IgD-negative memory B cell (primary cell): ENCODE results near the gene CCDC87. TPM values are rescaled to one million over a fixed set of nuclear protein-coding genes. Genes with fewer than 3 reads are reported as not detected.
"Not testable (repeated sequence)": the region's sequence is repeated elsewhere in the genome, so short reads cannot be mapped to it uniquely, and the experiment has no call there.

Experiments
- H3K27ac Mint-ChIP-seq, 3 donors: one replicate each; pipeline ENCODE4 v1.8.0; 2020 to 2022; ENCODE audit warnings: mild to moderate bottlenecking in 3 of 3, mixed read lengths in 3 of 3, moderate library complexity in 1 of 3
- H3K27me3 Mint-ChIP-seq: one replicate; pipeline ENCODE4 v1.8.0; 2021; ENCODE audit warnings: mixed read lengths
- H3K36me3 Mint-ChIP-seq: one replicate; pipeline ENCODE4 v1.8.0; 2020; ENCODE audit warnings: mild to moderate bottlenecking, mixed read lengths
- H3K4me1 Mint-ChIP-seq, 3 donors: one replicate each; pipeline ENCODE4 v1.8.0; 2020 to 2022; ENCODE audit warnings: mixed read lengths in 3 of 3, mild to moderate bottlenecking in 1 of 3
- H3K4me3 Mint-ChIP-seq, 4 donors: one replicate each; pipeline ENCODE4 v1.8.0; 2020 to 2022; ENCODE audit warnings: mild to moderate bottlenecking in 4 of 4, mixed read lengths in 4 of 4, moderate library complexity in 3 of 4
- H3K9me3 Mint-ChIP-seq, 3 donors: one replicate each; pipeline ENCODE4 v1.8.0; 2020 to 2021; ENCODE audit warnings: mixed read lengths in 3 of 3, mild to moderate bottlenecking in 1 of 3
- polyA plus RNA-seq: library from polyadenylated mRNA; unstranded; fragments of 300-500 nt; fragmentation: Illumina TruSeq; gene quantifications from one replicate; pipeline ENCODE4 v1.2.3, GENCODE V29; 2021

Gene CCDC87
- not detected for polyA plus RNA-seq

- Mint-ChIP-seq H3K4me3 (peak within 1 kb of the TSS; percentile 95 to 100 (median 100)), H3K36me3 (peaks cover 2% of the 10 kb centered on the region), H3K27ac (peak within 1 kb of the TSS; percentile 91 to 100 (median 98)), H3K27me3 (no peaks in the 10 kb centered on the region), H3K9me3 (no peaks in the 10 kb centered on the region), H3K4me1 (peaks cover 16 to 26% (median 25%) of the 10 kb centered on the region in 3 donors)
These were observed at the start of gene CCDC87, which contains the start of gene CCS for GRCh38 chr11:66592457-66593302. Gene CCDC87, minus strand, starts transcription at chr11:66593063. Its CDS starts 48 bp downstream, at chr11:66593015. Gene CCS, plus strand, starts transcription at chr11:66593185. Its CDS starts 77 bp downstream, at chr11:66593262.

- Mint-ChIP-seq H3K27me3 (peaks cover 1% of the 10 kb centered on the region), H3K27ac (peak overlapping the region in 2 of 3 donors; percentile 50 to 76), H3K36me3 (peaks cover 7% of the 10 kb centered on the region), H3K9me3 (no peaks in the 10 kb centered on the region), H3K4me3 (peak overlapping the region; percentile 60 to 98 (median 82)), H3K4me1 (peaks cover 64 to 76% (median 69%) of the 10 kb centered on the region in 3 donors)
These were observed 49.0 kb upstream of the CCDC87 start for GRCh38 chr11:66641834-66642233.

GRCh38 chr11:66639814-66640340 lies 47.0 kb upstream of the CCDC87 start:
- not testable (repeated sequence) for H3K36me3 Mint-ChIP-seq, H3K27me3 Mint-ChIP-seq, H3K9me3 Mint-ChIP-seq
- H3K4me1 Mint-ChIP-seq: peaks cover 52 to 64% (median 60%) of the 10 kb centered on the region in 3 donors
- H3K4me3 Mint-ChIP-seq: peak overlapping the region; percentile 95 to 98 (median 98)
- H3K27ac Mint-ChIP-seq: peak overlapping the region; percentile 85 to 99 (median 91)

- Mint-ChIP-seq H3K27ac (peak overlapping the region; percentile 85 to 99 (median 91)), H3K4me1 (peaks cover 50 to 60% (median 60%) of the 10 kb centered on the region in 3 donors), H3K36me3 (peaks cover 7% of the 10 kb centered on the region), H3K4me3 (peak overlapping the region; percentile 95 to 98 (median 98)), H3K27me3 (peaks cover 1% of the 10 kb centered on the region), H3K9me3 (no peaks in the 10 kb centered on the region)
These were observed 46.4 kb upstream of the CCDC87 start for GRCh38 chr11:66639066-66639813.

- Mint-ChIP-seq H3K27ac (peak within 1 kb of the TSS; percentile 85 to 99 (median 91)), H3K27me3 (peaks cover 1% of the 10 kb centered on the region), H3K36me3 (peaks cover 7% of the 10 kb centered on the region), H3K9me3 (no peaks in the 10 kb centered on the region), H3K4me1 (peaks cover 50 to 57% (median 56%) of the 10 kb centered on the region in 3 donors), H3K4me3 (peak within 1 kb of the TSS; percentile 95 to 98 (median 98))
These were observed 45.6 kb upstream of the CCDC87 start, which contains the start of gene RBM4 for GRCh38 chr11:66638177-66639065. Gene RBM4, plus strand, starts transcription at chr11:66638703. Its CDS starts 1,009 bp downstream, at chr11:66639712.

- peak overlapping the region; percentile 95 to 98 (median 98) for H3K4me3 Mint-ChIP-seq
- peaks cover 1% of the 10 kb centered on the region for H3K27me3 Mint-ChIP-seq
- peaks cover 45 to 51% (median 50%) of the 10 kb centered on the region in 3 donors for H3K4me1 Mint-ChIP-seq
- H3K36me3 Mint-ChIP-seq: peaks cover 5% of the 10 kb centered on the region
- H3K9me3 Mint-ChIP-seq: no peaks in the 10 kb centered on the region
- peak overlapping the region; percentile 85 to 99 (median 91) for H3K27ac Mint-ChIP-seq
These were observed 44.8 kb upstream of the CCDC87 start for GRCh38 chr11:66637557-66638176.

- peak overlapping the region in 1 of 4 donors; percentile 98 for H3K4me3 Mint-ChIP-seq
- H3K27me3 Mint-ChIP-seq: peaks cover 1% of the 10 kb centered on the region
- H3K36me3 Mint-ChIP-seq: peaks cover 9% of the 10 kb centered on the region
- no peaks in the 10 kb centered on the region for H3K9me3 Mint-ChIP-seq
- H3K27ac Mint-ChIP-seq: peak overlapping the region; percentile 54 to 84 (median 83)
- H3K4me1 Mint-ChIP-seq: peaks cover 39 to 48% (median 48%) of the 10 kb centered on the region in 3 donors
These were observed 43.5 kb upstream of the CCDC87 start for GRCh38 chr11:66636411-66636810.

GRCh38 chr11:66632952-66633351 lies 40.1 kb upstream of the CCDC87 start:
- H3K4me1 Mint-ChIP-seq: peaks cover 36 to 38% (median 37%) of the 10 kb centered on the region in 3 donors
- H3K36me3 Mint-ChIP-seq: peaks cover 9% of the 10 kb centered on the region
- H3K9me3 Mint-ChIP-seq: no peaks in the 10 kb centered on the region
- H3K4me3 Mint-ChIP-seq: peak overlapping the region in 2 of 4 donors; percentile 8 to 70
- peak overlapping the region in 1 of 3 donors; percentile 67 for H3K27ac Mint-ChIP-seq
- H3K27me3 Mint-ChIP-seq: no peaks in the 10 kb centered on the region

GRCh38 chr11:66631883-66632282 lies 39.0 kb upstream of the CCDC87 start:
- Mint-ChIP-seq H3K9me3 (no peaks in the 10 kb centered on the region), H3K27me3 (no peaks in the 10 kb centered on the region), H3K4me1 (peaks cover 30 to 42% (median 32%) of the 10 kb centered on the region in 3 donors), H3K27ac (peak overlapping the region; percentile 41 to 89 (median 80)), H3K36me3 (peaks cover 9% of the 10 kb centered on the region), H3K4me3 (peak overlapping the region in 2 of 4 donors; percentile 22 to 74)

GRCh38 chr11:66629356-66629755 lies 36.5 kb upstream of the CCDC87 start:
- Mint-ChIP-seq H3K27ac (peak overlapping the region in 1 of 3 donors; percentile 76), H3K27me3 (no peaks in the 10 kb centered on the region), H3K36me3 (peaks cover 8% of the 10 kb centered on the region), H3K4me1 (peaks cover 22 to 33% (median 23%) of the 10 kb centered on the region in 3 donors), H3K9me3 (no peaks in the 10 kb centered on the region), H3K4me3 (peak overlapping the region in 1 of 4 donors; percentile 45)

GRCh38 chr11:66628061-66628603 lies 35.3 kb upstream of the CCDC87 start:
- Mint-ChIP-seq H3K9me3 (no peaks in the 10 kb centered on the region), H3K4me1 (peaks cover 31 to 40% (median 32%) of the 10 kb centered on the region in 3 donors), H3K27ac (peak overlapping the region in 2 of 3 donors; percentile 64), H3K27me3 (no peaks in the 10 kb centered on the region), H3K4me3 (no peak overlapping the region), H3K36me3 (peaks cover 10% of the 10 kb centered on the region)

GRCh38 chr11:66626926-66627325 lies 34.1 kb upstream of the CCDC87 start:
- peaks cover 36 to 42% (median 36%) of the 10 kb centered on the region in 3 donors for H3K4me1 Mint-ChIP-seq
- no peak overlapping the region for H3K4me3 Mint-ChIP-seq
- H3K36me3 Mint-ChIP-seq: peaks cover 6% of the 10 kb centered on the region
- H3K27ac Mint-ChIP-seq: peak overlapping the region in 1 of 3 donors; percentile 64
- no peaks in the 10 kb centered on the region for H3K9me3 Mint-ChIP-seq
- H3K27me3 Mint-ChIP-seq: no peaks in the 10 kb centered on the region

GRCh38 chr11:66626382-66626781 lies 33.5 kb upstream of the CCDC87 start:
- Mint-ChIP-seq H3K27me3 (no peaks in the 10 kb centered on the region), H3K27ac (peak overlapping the region in 2 of 3 donors; percentile 64 to 73), H3K4me1 (peaks cover 37 to 44% (median 39%) of the 10 kb centered on the region in 3 donors), H3K9me3 (no peaks in the 10 kb centered on the region), H3K36me3 (peaks cover 5% of the 10 kb centered on the region), H3K4me3 (no peak overlapping the region)
